WERI-Rb-1 (cell line): Measurements from ENCODE around the gene GPR151.
"Not testable (repeated sequence)": the region's sequence is repeated elsewhere in the genome, so short reads cannot be mapped to it uniquely, and the experiment has no call there.

Source experiments
- DNase-seq: peaks from one replicate; pipeline ENCODE4 v3.0.0-alpha.2; 2020
- H3K27ac ChIP-seq: fragments of 250-450 bp; sonication (Bioruptor Pico); 2 replicates; pipeline ENCODE4 v1.5.1; 2020; ENCODE audit warnings: mild to moderate bottlenecking, moderate library complexity
- H3K27me3 ChIP-seq: fragments of 250-450 bp; sonication (Bioruptor Pico); 2 replicates; pipeline ENCODE4 v1.5.1; 2021; ENCODE audit warnings: mild to moderate bottlenecking, low read depth, moderate library complexity; ENCODE audit not compliant: insufficient read depth, severe bottlenecking
- H3K36me3 ChIP-seq: fragments of 250-450 bp; sonication (Bioruptor Pico); 2 replicates; pipeline ENCODE4 v1.5.1; 2020; ENCODE audit warnings: mild to moderate bottlenecking, moderate library complexity
- H3K4me3 ChIP-seq: 2 replicates; pipeline ENCODE4 v1.5.1; 2011; ENCODE audit warnings: low read depth, mild to moderate bottlenecking, control low read depth, low read length
- H3K9me3 ChIP-seq: fragments of 250-450 bp; sonication (Bioruptor Pico); 2 replicates; pipeline ENCODE4 v1.5.1; 2021; ENCODE audit warnings: mild to moderate bottlenecking, moderate library complexity; ENCODE audit not compliant: severe bottlenecking
- TF ChIP-seq, protein P1 (sequence below): IDR thresholded peaks from 2 replicates; pipeline ENCODE4 v1.5.1; 2011; ENCODE audit warnings: low read depth, mild to moderate bottlenecking, control low read depth, inconsistent platforms, low read length

GPR151 gene

DNA sequence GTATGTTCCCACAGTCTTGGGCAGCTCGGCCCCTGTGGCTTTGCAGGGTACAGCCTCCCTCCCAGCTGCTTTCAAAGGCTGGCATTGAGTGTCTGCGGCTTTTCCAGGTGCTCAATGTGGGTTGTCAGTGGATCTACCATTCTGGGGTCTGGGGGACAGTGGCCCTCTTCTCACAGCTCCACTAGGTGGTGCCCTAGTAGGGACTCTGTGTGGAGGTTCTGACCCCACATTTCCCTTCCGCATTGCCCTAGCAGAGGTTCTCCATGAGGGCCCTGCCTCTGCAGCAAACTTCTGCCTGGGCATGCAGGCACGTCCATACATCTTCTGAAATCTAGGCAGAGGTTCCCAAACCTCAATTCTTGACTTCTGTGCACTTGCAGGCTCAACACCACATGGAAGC, 40.9 kb upstream of the GPR151 start:
- H3K36me3 ChIP-seq, H3K4me3 ChIP-seq, H3K9me3 ChIP-seq, H3K27ac ChIP-seq, DNase-seq, H3K27me3 ChIP-seq: not testable (repeated sequence)
- TF ChIP-seq, protein P1, sequence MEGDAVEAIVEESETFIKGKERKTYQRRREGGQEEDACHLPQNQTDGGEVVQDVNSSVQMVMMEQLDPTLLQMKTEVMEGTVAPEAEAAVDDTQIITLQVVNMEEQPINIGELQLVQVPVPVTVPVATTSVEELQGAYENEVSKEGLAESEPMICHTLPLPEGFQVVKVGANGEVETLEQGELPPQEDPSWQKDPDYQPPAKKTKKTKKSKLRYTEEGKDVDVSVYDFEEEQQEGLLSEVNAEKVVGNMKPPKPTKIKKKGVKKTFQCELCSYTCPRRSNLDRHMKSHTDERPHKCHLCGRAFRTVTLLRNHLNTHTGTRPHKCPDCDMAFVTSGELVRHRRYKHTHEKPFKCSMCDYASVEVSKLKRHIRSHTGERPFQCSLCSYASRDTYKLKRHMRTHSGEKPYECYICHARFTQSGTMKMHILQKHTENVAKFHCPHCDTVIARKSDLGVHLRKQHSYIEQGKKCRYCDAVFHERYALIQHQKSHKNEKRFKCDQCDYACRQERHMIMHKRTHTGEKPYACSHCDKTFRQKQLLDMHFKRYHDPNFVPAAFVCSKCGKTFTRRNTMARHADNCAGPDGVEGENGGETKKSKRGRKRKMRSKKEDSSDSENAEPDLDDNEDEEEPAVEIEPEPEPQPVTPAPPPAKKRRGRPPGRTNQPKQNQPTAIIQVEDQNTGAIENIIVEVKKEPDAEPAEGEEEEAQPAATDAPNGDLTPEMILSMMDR, result peak; percentile 42; the same call in 1 of the 2 replicates

DNA sequence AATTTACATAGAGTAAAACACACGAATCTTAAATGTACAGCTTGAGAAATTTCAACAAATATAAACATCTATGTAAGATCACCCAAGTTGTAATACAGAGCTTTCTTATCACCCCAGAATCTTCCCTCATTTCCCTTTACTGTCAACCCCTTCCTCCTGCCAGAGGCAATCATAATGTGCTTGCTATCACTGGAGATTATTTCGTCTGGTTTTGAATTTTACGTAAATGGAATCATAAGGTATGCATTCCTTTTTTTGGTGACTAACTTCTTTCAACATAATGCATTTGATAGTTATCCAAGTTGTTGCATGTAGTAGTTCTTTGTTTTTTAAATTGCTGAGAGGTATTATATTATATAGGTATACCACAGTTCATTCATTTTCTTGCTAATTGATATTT, 37.5 kb upstream of the GPR151 start:
- H3K27ac ChIP-seq, result no peak overlapping the region
- TF ChIP-seq, protein P1, result no peak

GRCh38 chr5:146549615-146550014, 33.6 kb upstream of the GPR151 start:
- Histone ChIP-seq H3K27ac (no peak overlapping the region), H3K36me3 (no peaks in the 10 kb centered on the region), H3K27me3 (no peaks in the 10 kb centered on the region), H3K9me3 (no peaks in the 10 kb centered on the region), H3K4me3 (no peak overlapping the region)
- TF ChIP-seq, protein P1, result no peak
- no peak for DNase-seq

More for the DNA sequence above, 37.5 kb upstream of the GPR151 start:
- H3K36me3 ChIP-seq, result no peaks in the 10 kb centered on the region
- H3K4me3 ChIP-seq, result no peak overlapping the region
- no peaks in the 10 kb centered on the region for H3K27me3 ChIP-seq
- H3K9me3 ChIP-seq, result no peaks in the 10 kb centered on the region
- no peak for DNase-seq

DNA sequence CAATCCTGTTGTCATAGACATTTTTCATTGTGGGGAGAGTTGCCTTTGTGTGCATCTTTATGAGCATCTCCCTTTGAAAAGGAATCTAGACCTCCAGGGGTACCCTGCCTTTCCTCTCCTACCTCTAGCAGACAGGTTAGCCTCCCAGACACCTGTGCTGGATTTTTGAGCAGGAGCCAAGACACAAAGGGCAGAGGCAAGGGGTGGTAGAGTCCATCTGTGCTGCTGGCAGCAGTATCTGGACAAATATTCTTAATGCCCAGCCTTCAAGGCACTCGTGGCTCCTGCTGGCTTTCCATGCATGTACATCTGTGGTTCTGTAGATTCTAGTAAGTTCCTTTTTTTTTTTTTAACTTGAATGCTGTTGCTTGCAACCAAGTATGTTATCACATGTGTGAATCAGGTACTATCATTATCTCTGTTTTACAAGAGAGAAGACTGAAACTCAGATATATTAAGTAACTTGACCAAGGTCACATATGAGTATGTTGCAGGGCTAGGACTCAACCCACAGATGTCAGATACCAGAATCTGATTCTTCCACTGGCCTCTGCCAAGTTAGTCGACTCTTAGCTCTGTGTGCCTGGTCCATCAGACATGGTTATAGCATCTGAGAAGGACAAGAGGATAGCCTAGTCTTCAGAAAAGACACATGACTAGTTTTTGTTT, 32.9 kb upstream of the GPR151 start:
- Histone ChIP-seq H3K9me3 (no peaks in the 10 kb centered on the region), H3K36me3 (no peaks in the 10 kb centered on the region), H3K27ac (no peak overlapping the region), H3K27me3 (no peaks in the 10 kb centered on the region), H3K4me3 (no peak overlapping the region)
- TF ChIP-seq, protein P1, result no peak
- no peak for DNase-seq

GRCh38 chr5:146544232-146544631, 28.2 kb upstream of the GPR151 start:
- no peaks in the 10 kb centered on the region for H3K9me3 ChIP-seq
- no peaks in the 10 kb centered on the region for H3K27me3 ChIP-seq
- H3K36me3 ChIP-seq, result no peaks in the 10 kb centered on the region
- no peak overlapping the region for H3K27ac ChIP-seq
- no peak overlapping the region for H3K4me3 ChIP-seq
- TF ChIP-seq, protein P1, result no peak
- DNase-seq, result no peak
